ENCODE measurements around the gene CCDC110. TPM values are rescaled to one million over a fixed set of nuclear protein-coding genes. Genes with fewer than 3 reads are reported as not detected.

CCDC110 gene
- total RNA-seq, 6 experiments from 2014 or later: 0.39 to 1.4 (median 0.46) TPM

DNA sequence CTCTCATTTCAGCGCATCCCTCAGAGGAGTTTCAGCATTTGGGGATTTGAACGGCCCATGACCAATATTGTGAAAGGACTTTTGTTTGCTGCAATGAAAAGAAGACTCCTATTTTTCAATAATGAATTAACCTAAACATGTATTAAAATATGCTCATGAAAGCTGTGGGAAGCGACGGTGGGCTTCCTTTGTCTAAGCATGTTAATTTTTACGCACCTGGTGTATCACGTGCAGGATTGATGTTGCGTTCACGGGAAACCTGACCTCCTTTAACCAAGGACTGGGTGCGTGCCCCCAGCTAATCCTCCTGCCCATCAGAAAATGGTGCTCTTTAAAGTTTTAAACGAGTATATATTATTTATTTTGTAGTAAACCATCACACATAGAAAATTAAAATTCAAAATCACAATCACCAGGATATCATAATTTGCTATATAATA is 590 bp upstream of the CCDC110 start:
- Histone ChIP-seq H3K36me3 (no peaks in the 10 kb centered on the region), H3K9me3 (no peaks in the 10 kb centered on the region), H3K4me3 (peak overlapping the region; percentile 59 to 91 (median 75)), H3K27ac (no peak overlapping the region), H3K4me1 (no peaks in the 10 kb centered on the region), H3K27me3 (no peaks in the 10 kb centered on the region)
- ATAC-seq (no peak), DNase-seq (no peak)
- 33% methylated on average over 10 of the region's 10 CpGs for WGBS (ENCODE audit: insufficient coverage, low coverage, low lambda C conversion rate, missing lambda C conversion rate)
- no peak for TF ChIP-seq POLR2A (IDR thresholded peaks at IDR 0.05)
- TF ChIP-seq, protein P1, sequence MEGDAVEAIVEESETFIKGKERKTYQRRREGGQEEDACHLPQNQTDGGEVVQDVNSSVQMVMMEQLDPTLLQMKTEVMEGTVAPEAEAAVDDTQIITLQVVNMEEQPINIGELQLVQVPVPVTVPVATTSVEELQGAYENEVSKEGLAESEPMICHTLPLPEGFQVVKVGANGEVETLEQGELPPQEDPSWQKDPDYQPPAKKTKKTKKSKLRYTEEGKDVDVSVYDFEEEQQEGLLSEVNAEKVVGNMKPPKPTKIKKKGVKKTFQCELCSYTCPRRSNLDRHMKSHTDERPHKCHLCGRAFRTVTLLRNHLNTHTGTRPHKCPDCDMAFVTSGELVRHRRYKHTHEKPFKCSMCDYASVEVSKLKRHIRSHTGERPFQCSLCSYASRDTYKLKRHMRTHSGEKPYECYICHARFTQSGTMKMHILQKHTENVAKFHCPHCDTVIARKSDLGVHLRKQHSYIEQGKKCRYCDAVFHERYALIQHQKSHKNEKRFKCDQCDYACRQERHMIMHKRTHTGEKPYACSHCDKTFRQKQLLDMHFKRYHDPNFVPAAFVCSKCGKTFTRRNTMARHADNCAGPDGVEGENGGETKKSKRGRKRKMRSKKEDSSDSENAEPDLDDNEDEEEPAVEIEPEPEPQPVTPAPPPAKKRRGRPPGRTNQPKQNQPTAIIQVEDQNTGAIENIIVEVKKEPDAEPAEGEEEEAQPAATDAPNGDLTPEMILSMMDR (IDR thresholded peaks at IDR 0.05): no peak
- intact Hi-C loops (cut with DNase I): no loop called here

DNA sequence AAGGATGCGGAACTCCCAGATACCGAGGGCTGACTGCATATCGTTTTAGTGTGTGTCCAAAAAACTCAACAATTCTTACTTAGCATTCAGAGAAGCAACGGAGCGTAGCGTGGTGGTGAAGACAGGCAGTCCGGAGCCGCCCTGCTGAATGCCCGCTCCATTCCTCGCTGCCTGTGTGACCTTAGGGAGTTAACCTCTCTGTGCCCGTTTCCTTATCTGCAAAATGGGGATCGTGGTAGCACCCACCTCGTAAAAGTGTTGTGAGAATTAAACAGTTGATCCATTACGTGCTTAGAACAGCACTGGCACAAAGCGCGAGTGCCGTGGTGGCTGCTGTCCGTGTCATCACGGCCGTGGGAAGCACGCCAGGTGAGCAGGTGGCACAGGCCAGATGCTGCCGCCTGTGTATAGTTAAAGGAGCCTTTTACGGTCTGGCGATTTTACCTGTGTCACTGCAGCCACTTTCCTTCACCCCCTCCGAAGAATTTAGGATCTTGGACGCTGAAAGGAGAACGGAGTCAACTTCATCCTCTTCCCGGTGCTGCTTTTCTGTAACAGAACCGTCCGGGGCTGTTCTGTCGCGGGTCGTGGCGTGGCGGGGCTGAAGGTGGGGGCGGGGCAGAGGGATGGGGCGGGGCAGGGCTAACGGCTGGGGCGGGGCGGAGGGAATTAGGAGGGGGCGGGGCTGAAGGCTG is 885 bp downstream of the CCDC110 start:
- peak; percentile 82 to 87 (median 82) for DNase-seq
- Histone ChIP-seq H3K4me1 (no peaks in the 10 kb centered on the region), H3K4me3 (peak overlapping the region; percentile 58 to 66 (median 58)), H3K27me3 (no peaks in the 10 kb centered on the region), H3K36me3 (no peaks in the 10 kb centered on the region), H3K27ac (no peak overlapping the region), H3K9me3 (no peaks in the 10 kb centered on the region)
- intact Hi-C loops (cut with DNase I): no loop called here
- WGBS (ENCODE audit: insufficient coverage, low coverage, low lambda C conversion rate, missing lambda C conversion rate): 11% methylated on average over 20 of the region's 41 CpGs
- TF ChIP-seq, protein P1 (IDR thresholded peaks at IDR 0.05): no peak
- no peak for TF ChIP-seq POLR2A (IDR thresholded peaks at IDR 0.05)
- peak; percentile 45 to 55 (median 46) for ATAC-seq

DNA sequence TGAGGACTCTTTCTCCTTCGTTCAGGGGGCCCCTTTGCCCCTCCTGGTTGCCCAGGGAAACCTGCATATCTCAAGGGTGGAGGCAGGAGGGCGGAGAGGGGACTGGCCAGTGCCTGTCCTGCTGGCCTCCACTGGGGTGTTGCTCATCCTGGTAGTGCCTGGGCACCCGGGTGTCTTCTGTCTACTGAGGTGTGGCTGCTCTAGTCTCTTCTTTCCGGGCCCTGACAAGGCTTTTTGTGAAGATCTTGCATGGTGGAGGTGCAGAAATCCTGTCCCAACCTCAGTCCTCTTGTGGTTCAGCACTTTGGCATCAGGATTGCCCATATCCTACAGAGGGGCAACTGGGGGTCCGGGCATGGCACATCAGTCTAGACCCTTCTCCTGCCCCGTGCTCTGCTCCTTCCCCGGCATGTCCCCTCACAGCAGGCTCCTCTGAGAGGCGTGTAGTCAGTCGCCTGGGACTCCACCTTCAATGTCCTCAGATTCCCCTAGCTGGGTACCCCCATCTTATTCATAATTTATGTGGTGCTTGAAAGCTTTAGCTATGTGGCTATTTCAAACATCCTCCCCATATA is 1.9 kb downstream of the CCDC110 start:
- Histone ChIP-seq H3K27me3 (no peaks in the 10 kb centered on the region), H3K27ac (no peak overlapping the region), H3K36me3 (no peaks in the 10 kb centered on the region), H3K4me1 (no peaks in the 10 kb centered on the region), H3K4me3 (no peak overlapping the region), H3K9me3 (no peaks in the 10 kb centered on the region)
- 71% methylated on average over 6 of the region's 9 CpGs for WGBS (ENCODE audit: insufficient coverage, low coverage, low lambda C conversion rate, missing lambda C conversion rate)
- intact Hi-C loops (cut with DNase I): no loop called here
- peak in 1 of 3 donors; percentile 46 for DNase-seq
- TF ChIP-seq POLR2A (IDR thresholded peaks at IDR 0.05): no peak
- TF ChIP-seq, protein P1 (IDR thresholded peaks at IDR 0.05): no peak
- ATAC-seq: no peak

DNA sequence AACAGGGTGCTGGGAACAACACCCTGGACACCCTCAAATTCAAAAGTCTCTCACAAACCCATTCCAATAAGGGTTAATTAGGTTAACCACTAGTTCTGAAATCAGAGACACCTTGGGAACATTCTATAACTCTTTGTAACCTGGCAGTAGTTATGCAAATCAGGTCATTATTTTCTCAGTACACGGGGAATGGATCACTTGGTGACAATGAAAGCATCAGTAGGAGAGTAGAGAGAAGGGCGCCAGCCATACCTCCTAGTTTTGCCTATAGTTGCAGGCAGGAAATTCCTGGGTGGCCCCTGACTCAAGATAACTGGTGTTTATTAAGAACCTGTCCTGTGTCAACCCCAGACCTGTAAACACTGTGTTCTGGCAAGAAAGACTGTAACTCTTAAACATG is 2.5 kb downstream of the CCDC110 start:
- 50% methylated on average over 1 of the region's 2 CpGs for WGBS (ENCODE audit: insufficient coverage, low coverage, low lambda C conversion rate, missing lambda C conversion rate)

More for the DNA sequence above, 2.5 kb downstream of the CCDC110 start:
- DNase-seq (no peak), ATAC-seq (no peak)
- TF ChIP-seq, protein P1 (IDR thresholded peaks at IDR 0.05): no peak
- no peak for TF ChIP-seq POLR2A (IDR thresholded peaks at IDR 0.05)
- intact Hi-C loops (cut with DNase I): no loop called here
- Histone ChIP-seq H3K27me3 (no peaks in the 10 kb centered on the region), H3K27ac (no peak overlapping the region), H3K4me3 (no peak overlapping the region), H3K9me3 (no peaks in the 10 kb centered on the region), H3K4me1 (no peaks in the 10 kb centered on the region), H3K36me3 (no peaks in the 10 kb centered on the region)

Measured in right lobe of liver (tissue), 6 donors.